NOMO-1 (cell line): Measurements from ENCODE around the gene MCRIP2.

ENCODE experiments used
- DNase-seq, 2 experiments: peaks; one replicate each; lab custom pipeline; 2025; ENCODE audit not compliant: unreplicated experiment in 2 of 2; lab: John Stamatoyannopoulos, UW

Gene MCRIP2

DNA sequence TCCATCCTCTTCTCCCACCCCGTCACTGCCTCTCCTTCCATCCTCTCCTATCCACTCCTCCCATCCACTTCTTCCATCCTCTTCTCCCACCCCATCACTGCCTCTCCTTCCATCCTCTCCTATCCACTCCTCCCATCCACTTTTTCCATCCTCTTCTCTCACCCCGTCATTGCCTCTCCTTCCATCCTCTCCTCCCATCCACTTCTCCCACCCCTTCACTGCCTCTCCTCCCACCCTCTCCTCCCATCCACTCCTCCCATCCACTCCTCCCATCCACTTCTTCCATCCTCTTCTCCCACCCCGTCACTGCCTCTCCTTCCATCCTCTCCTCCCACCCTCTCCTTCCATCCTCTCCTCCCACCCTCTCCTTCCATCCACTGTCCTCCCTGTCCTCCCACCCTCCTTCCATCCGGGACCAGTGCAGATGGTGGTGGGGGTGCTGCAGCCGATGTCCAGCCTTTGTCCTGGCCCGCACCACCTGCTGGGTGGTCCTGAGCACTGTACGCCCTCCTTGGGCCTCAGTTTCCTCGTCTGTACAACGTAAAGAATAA, 9.7 kb upstream of the MCRIP2 start:
- no peak for DNase-seq

DNA sequence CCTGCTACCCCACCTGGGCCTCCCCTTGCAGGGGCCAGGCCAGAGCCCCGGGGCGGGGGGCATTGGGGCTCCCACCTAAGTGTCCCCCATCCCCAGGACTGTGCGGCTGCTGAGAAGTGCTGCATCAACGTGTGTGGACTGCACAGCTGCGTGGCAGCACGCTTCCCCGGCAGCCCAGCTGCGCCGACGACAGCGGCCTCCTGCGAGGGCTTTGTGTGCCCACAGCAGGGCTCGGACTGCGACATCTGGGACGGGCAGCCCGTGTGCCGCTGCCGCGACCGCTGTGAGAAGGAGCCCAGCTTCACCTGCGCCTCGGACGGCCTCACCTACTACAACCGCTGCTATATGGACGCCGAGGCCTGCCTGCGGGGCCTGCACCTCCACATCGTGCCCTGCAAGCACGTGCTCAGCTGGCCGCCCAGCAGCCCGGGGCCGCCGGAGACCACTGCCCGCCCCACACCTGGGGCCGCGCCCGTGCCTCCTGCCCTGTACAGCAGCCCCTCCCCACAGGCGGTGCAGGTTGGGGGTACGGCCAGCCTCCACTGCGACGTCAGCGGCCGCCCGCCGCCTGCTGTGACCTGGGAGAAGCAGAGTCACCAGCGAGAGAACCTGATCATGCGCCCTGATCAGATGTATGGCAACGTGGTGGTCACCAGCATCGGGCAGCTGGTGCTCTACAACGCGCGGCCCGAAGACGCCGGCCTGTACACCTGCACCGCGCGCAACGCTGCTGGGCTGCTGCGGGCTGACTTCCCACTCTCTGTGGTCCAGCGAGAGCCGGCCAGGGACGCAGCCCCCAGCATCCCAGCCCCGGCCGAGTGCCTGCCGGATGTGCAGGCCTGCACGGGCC, 8.9 kb upstream of the MCRIP2 start:
- no peak for DNase-seq

DNA sequence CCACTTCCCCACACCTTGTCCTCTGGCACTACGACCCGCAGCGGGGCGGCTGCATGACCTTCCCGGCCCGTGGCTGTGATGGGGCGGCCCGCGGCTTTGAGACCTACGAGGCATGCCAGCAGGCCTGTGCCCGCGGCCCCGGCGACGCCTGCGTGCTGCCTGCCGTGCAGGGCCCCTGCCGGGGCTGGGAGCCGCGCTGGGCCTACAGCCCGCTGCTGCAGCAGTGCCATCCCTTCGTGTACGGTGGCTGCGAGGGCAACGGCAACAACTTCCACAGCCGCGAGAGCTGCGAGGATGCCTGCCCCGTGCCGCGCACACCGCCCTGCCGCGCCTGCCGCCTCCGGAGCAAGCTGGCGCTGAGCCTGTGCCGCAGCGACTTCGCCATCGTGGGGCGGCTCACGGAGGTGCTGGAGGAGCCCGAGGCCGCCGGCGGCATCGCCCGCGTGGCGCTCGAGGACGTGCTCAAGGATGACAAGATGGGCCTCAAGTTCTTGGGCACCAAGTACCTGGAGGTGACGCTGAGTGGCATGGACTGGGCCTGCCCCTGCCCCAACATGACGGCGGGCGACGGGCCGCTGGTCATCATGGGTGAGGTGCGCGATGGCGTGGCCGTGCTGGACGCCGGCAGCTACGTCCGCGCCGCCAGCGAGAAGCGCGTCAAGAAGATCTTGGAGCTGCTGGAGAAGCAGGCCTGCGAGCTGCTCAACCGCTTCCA, 8.1 kb upstream of the MCRIP2 start:
- DNase-seq = no peak

DNA sequence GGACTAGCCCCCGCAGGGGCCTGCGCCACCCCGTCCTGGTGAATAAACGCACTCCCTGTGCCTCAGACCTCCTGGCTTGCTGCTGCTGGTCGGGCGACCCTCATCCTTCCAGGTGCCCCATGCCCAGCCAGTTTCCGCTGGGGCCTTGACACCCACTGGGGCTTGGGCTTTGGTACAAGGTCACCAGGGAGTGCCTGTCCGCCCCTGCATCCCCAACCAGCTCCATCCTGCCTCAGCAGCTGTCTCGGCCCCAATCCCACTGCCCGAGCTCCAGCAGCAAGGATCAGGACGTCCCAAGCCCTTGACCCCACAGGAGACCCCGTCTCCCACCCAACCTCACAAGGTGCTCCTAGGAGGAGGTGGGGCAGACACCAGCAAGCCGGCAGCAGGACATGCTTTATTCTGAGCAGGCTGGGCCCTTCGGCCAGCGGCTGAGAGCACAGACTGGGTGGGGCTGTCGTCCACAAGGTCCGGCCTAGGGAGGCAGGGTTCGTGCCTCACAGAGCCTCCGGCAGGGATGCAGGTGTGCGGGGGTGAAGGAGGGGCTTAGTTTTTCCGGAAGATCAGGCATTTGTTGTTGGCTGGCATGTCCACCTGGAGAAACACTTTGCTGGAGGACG, 7.5 kb upstream of the MCRIP2 start:
- no peak for DNase-seq

DNA sequence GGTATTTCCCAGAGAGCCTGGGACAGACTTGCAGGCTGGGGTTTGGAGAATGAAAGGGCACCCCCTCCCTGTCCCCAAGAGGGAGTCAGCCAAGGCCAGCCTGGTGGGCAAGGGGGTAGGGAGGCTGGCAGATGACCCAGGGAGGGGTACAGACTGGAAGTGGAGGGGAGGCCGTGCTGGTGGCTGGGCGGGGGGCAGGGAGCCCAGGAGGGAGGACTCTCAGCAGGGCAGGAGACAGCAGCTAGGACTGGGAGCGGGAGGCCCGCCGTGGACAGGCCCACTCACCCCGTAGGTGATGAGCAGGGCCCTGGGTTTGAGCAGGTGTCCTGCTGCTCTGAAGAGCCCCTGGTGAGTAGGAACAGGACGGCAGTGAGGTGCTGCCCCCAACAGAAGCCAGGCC, 6.6 kb upstream of the MCRIP2 start:
- no peak for DNase-seq

DNA sequence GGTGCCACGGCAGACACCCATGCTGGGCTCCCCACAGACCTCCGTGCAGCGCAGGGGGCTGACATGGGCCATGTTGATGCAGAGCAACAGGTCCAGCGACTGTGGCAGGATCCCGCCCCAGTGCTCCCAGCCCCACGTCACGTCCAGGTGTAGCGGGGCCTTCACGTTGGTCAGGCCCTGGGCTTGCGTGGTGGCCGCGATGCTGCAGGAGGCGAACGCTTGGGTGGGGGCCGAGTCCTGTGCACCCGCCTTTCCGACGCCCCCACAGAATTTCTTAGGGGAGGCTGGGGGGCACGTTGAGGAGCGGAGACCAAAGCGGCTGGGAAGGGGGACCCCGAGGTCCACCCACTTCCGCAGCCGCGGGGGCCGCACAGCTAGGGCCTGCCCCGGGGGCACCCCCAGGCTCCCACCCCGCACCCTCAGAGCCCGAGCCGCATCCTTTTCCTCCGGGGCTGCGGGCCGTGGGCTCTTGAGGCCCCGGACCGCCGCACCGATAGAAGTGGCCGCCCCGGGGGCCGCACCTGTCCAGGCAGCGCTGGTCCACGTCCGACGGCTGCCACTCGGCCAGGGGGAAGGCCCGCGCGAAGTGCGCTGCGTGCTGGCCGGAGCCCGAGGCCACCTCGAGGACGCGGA, 5.9 kb upstream of the MCRIP2 start:
- no peak for DNase-seq

DNA sequence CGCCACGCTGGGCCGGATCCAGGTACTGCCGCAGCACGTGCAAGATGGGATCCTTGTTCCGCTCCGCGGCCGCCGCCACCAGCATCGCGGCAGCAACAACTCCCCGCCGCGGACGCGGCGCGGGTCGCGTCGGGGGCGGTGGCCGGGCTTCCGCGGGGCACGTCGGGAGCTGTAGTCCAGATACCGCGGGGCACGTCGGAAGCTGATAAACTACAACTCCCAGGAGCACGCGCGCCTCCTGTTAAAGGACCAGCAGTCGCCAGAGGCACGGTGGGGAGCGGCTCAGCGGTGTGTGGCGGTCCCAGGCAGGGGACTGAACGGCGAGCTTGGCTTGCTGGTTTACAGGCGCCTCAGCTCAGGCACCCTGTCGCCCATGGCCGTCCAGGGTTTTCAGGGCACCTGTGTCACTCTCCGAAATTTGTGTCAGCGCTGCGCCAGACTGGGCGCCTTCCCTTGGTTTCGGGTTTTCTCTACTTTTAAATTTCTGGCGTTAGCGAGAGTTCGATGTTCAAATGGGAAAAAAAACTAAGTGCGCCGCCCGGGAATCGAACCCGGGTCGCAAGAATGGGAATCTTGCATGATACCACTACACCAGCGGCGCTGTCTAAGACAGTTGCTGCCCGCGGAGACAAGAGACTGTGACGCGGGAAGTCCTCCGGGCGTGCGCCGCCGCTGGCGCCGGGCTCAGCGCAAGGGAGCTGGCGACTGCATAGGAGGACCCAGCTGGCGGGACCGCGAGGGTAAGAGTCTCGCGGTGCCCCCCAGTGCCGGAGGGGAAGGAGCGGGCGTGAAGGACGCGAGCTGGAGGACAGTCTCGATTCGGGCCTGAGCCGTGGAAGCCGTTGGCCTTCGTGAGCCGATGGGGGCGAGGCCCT, 5.2 kb upstream of the MCRIP2 start, which contains the start of gene METTL26:
Gene METTL26 (minus strand): TSS at position 100 of the 875 bp plus-strand sequence. CDS start 15 bp downstream, at position 85.
- DNase-seq = peak; percentile 90 to 92

DNA sequence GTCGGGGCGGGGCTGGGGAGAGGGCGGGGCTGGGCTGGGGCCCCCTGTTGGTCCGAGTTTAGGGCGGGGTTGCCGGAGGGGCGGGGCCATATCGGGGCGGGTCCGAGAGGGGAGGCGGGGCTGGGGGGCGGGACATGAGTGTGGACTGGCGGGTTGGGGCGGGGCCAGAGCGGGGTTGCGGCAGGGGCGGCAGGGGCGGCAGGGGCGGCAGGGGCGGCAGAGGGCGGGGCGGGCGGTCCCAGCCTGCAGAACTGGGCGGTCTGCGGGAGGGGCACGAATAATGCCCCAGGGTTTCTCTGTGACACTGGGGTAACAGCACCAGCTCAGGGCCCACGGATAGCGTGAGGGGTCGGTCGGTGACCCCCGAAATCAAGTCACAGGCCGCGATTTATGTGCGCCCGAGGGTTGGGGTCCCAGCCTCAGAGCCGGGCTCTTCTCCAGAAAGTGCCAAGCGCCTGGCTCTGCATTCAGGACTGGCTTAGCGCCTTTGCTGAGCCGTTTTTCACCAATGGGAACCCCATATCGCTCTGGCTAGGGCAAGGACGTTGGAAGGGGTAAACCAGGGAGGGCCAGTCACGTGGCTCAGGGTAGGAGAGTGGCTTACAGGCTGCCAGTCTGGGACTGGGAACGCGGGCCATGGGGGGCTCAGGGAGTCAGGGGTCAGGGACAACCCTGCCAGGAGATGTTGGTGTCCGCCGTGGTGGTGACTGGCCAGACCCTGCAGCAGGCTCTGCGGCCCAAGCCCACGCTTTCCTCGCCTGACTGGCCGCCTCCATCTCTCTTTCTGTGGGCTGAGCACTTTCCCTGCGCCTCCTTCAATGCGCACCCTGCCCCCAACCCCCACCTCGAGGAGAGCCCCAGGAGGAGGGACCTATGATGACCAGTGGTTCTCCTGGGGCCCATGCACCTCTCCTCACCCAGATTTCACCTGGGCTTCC, 4.3 kb upstream of the MCRIP2 start:
- DNase-seq = peak in 1 of 2 experiments; percentile 16

DNA sequence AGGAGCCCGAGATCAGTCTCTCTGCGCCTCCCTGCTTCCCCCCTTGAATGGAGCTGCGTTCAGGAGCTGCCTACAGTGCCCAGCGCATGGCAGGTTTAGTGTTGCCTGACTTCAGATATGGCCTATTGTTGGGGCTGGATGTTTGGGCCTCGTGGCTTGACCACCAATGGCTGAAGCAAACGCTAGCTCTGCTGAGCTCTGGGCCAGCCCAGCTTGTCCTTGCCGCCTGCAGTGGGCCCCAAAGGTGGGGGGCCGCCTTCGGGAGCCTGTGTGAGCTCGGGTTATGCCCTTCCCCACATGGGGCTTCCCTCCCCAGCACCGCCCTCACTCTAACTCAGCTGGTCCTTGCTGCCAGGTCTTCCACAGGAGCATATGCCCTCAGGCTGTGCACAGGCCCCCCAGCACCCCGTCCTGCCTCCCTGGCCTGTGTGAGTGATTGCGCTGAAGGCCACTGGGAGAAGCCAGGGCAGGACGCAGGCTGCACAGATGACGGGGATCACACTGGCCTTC, 3.5 kb upstream of the MCRIP2 start:
- no peak for DNase-seq

DNA sequence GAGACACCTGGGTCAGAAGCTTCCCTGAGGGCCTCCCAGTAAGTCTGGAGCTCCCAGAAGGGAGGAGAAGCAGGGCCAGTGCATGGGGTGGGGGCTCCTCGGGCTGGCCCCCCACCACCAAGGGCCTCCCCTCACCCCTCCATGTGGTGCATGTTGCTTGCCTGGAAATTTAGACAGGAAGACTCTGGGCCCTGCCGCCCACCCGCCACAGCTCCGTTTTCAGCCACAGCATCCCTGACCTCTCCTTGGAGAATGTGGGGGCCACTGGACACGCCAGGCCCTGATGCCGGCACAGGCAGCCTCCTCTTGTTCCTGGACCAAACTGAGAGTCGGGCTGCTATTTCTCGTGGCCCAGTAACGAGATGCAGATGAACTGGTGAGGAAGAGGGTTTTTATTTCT, 2.8 kb upstream of the MCRIP2 start:
- DNase-seq = no peak

DNA sequence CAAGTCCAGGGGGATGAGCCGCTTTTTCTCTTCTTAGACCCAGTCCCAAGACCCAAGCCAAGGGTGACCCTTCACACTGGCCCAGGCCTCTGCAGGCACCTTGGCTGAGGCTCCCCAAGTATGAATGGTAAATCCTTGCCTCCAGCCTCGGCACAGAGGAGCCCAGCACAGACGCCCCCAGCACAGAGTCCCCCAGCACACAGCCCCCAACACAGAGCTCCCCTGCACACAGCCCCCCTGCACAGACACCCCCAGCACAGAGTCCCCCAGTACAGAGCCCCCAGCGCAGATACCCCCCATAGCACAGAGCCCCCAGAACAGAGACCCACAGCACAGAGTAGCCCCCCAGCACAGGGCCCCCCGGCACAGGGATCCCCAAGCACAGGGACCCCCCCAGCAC, 1.0 kb upstream of the MCRIP2 start:
- no peak for DNase-seq

DNA sequence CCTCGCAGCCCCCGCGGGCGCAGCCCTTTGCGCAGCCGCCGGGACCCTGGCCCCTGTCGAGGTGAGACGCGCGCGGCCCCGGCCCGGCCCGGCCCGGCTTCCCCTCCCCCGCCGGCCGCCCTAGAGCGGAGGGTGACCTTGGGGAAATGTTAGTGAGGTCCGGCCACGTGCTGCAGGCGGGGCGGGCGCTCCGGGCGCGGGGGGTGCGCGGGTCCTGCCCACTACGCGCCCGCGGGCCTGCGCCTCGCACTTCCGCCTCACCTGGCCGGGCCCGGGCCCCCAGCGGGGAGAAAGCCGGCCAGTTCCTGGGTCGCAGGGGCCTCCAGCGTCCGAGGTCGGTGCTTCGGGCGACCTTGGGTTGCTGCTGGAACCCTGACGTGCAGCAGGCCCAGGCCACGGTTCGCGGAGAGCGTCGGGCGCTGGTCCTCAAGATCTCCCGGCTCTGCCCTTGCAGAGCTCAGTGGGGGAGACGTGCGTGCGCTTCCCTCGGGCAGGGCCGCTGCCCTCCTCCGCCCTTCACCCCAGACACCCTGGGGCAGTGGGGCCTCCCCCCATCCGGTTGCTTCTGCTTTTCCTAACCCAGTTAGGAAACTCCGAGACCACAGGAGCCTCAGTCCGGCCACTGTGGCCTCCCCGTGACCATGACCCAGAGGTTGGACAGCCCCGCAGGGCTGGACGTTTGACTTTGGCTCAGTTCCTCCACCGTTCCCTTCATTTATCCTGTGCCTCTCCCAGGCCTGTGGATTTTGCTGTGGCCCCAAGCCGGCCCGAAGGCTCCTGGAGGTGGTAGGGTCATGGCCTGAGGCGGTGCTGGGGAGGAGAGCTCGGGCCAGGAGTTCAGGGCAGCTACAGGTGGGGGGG, 791 bp downstream of the MCRIP2 start:
- peak; percentile 31 to 56 for DNase-seq

DNA sequence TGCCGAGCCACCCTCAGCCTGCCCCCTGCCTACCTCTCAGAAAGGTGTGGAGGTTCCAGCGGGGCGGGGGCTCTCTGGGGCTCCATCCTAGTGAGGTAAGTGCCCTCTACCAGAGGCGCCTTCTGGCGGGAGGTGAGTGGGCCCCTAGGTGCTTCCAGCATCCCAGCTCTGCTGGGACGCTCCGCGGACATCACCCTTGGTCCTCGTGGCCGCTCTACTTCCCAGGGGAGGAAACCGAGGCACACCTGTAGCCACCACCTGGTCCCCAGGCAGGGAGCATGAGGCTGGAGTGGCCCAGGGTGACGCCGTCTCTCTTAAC, 1.4 kb downstream of the MCRIP2 start:
- DNase-seq = no peak

DNA sequence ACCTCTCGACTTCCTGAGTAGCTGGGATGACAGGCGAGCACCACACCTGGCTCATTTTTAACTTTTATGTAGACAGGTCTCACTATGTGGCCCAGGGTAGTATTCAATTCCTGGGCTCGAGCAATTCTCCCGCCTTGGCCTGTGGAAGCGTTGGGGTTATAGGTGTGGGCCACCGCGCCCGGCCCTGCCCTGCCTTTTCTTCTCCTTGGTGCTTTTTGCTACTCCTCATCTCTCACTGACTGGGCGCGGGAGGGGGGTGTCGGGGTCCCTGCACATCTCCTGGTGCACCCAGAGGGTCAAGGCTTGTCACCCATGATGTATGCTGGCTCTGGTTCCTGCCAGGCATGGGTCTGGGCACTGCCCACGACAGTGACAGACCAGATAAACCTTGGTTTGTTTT, 2.9 kb downstream of the MCRIP2 start:
- DNase-seq = no peak

DNA sequence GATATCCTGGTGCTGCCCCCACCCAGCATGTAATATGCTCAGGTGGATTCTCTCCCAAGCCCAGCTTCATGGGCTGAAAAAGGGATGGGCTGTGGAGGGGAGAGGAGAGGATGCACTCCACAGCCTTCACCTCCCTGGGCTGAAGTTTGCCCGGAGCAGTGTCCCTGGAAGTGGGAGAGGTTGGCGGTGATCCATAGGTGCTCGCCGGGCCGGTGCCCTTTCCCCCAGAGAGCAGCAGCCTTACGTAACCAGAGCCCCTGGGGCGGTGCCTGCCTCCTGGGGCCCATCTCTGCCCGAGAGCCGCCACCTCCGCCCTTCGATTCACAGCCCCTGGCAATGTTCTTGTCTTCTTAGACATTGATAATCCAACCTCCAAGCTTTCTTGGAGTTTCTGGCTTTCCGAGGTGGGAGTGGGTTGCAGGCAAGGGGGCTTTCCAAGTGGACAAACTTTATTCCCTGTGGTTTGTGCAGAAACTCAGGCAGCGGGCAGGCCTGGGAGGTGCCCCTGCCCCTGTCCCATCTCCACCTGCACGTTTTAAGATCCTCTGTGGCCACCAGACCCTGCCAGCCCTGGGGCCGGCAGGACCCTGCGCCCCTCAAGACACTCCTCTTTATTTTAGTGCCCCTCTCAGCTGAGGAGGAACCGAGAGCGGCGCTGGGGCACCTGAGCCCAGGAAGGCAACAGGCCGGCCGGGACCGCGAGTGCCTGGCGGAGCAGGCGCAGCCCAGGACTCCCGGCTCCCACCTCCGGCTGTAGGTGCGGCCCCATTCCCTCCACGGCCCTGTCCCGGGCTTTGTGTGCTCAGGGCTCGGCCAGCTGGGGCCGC, 4.4 kb downstream of the MCRIP2 start:
- DNase-seq = no peak

DNA sequence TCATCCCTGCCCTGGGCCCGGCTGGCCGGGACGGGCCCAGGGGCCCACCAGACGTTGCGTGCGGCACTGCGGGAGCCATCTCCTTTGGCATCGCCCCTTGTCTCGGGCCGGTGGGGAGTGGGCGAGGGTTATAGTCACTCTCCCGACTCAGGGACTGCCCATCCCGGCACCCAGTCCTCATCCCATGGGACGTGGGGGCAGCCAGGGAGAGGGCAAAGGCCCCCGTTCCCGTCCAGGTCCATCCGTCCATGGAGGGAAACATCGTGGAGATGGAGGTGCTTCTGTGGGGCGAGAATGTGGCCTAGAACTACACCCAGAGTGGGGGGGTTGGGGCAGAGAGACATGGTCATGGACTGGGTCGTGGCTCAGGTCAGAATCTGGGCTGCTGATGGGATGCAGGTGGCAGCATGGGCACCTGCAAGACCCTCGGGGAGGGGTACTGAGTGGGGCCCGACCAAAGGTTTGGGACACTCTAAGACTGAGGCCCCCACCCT, 5.1 kb downstream of the MCRIP2 start:
- no peak for DNase-seq
